ENCODE data around the gene KDM3A. TPM values are rescaled to one million over a fixed set of nuclear protein-coding genes. Genes with fewer than 3 reads are reported as not detected.

Gene KDM3A
- polyA plus RNA-seq, 1 experiment = 33.0 TPM

DNA sequence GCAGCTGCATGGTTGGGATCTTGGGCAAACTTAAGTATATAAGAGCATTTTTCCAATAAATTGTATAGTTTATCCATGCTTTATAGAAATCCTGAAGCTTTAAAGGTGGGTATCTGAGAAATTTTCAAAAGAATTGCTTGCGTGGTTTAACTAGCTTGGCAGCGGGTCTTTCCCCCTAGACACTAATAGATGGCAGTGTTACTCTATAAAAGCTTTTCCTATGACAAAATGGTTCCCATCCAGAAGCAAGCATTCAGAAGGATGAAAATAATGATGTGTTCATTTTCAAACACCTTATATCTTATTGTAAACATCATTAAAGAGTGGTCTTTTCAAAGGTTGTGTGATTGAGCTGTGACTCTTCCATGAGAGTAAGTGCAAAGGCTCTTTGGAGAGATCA is 45.9 kb downstream of the KDM3A start:
- POLR2A ChIA-PET = no interaction called here
- Histone ChIP-seq H3K4me3 (ENCODE audit: low read depth, low read length) (no peak overlapping the region), H3K27me3 (ENCODE audit: control insufficient read depth, insufficient read depth, low read length) (no peaks in the 10 kb centered on the region), H3K9me3 (ENCODE audit: control insufficient read depth, insufficient read depth, low read length) (no peaks in the 10 kb centered on the region), H3K27ac (ENCODE audit: low read depth, low read length) (no peak overlapping the region)
- CTCF ChIA-PET = interaction anchor here (0.5 to 1.2 kb wide), 2 partner anchors 12 to 134 kb away, joined by 3 read pairs; no protein-coding TSS in a partner anchor
- no peak for DNase-seq (ENCODE audit: low read depth, low spot score)
- no peak for TF ChIP-seq CTCF (IDR thresholded peaks at IDR 0.05; ENCODE audit: low read depth, low read length)

GRCh38 chr2:86488561-86489250 is 47.5 kb downstream of the KDM3A start:
- Histone ChIP-seq H3K4me3 (ENCODE audit: low read depth, low read length) (no peak overlapping the region), H3K27ac (ENCODE audit: low read depth, low read length) (no peak overlapping the region), H3K9me3 (ENCODE audit: control insufficient read depth, insufficient read depth, low read length) (no peaks in the 10 kb centered on the region), H3K27me3 (ENCODE audit: control insufficient read depth, insufficient read depth, low read length) (no peaks in the 10 kb centered on the region)
- CTCF ChIA-PET = no interaction called here
- POLR2A ChIA-PET = no interaction called here
- no peak for TF ChIP-seq CTCF (IDR thresholded peaks at IDR 0.05; ENCODE audit: low read depth, low read length)
- no peak for DNase-seq (ENCODE audit: low read depth, low spot score)

GRCh38 chr2:86489542-86489941 is 48.4 kb downstream of the KDM3A start:
- Histone ChIP-seq H3K4me3 (ENCODE audit: low read depth, low read length) (no peak overlapping the region), H3K27me3 (ENCODE audit: control insufficient read depth, insufficient read depth, low read length) (no peaks in the 10 kb centered on the region), H3K27ac (ENCODE audit: low read depth, low read length) (no peak overlapping the region), H3K9me3 (ENCODE audit: control insufficient read depth, insufficient read depth, low read length) (no peaks in the 10 kb centered on the region)
- TF ChIP-seq CTCF (IDR thresholded peaks at IDR 0.05; ENCODE audit: low read depth, low read length) = no peak
- ChIA-PET CTCF (no interaction called here), POLR2A (no interaction called here)
- no peak for DNase-seq (ENCODE audit: low read depth, low spot score)

GRCh38 chr2:86490245-86490644 is 49.1 kb downstream of the KDM3A start:
- Histone ChIP-seq H3K27ac (ENCODE audit: low read depth, low read length) (no peak overlapping the region), H3K27me3 (ENCODE audit: control insufficient read depth, insufficient read depth, low read length) (no peaks in the 10 kb centered on the region), H3K4me3 (ENCODE audit: low read depth, low read length) (no peak overlapping the region), H3K9me3 (ENCODE audit: control insufficient read depth, insufficient read depth, low read length) (no peaks in the 10 kb centered on the region)
- POLR2A ChIA-PET = no interaction called here
- CTCF ChIA-PET = no interaction called here
- DNase-seq (ENCODE audit: low read depth, low spot score) = no peak
- TF ChIP-seq CTCF (IDR thresholded peaks at IDR 0.05; ENCODE audit: low read depth, low read length) = no peak

GRCh38 chr2:86491088-86491487 is 49.9 kb downstream of the KDM3A start:
- Histone ChIP-seq H3K9me3 (ENCODE audit: control insufficient read depth, insufficient read depth, low read length) (no peaks in the 10 kb centered on the region), H3K4me3 (ENCODE audit: low read depth, low read length) (no peak overlapping the region), H3K27me3 (ENCODE audit: control insufficient read depth, insufficient read depth, low read length) (no peaks in the 10 kb centered on the region), H3K27ac (ENCODE audit: low read depth, low read length) (no peak overlapping the region)
- ChIA-PET CTCF (interaction anchor here (1.2 kb wide), 1 partner anchor 271 kb away, joined by 3 read pairs; no protein-coding TSS in a partner anchor), POLR2A (no interaction called here)
- DNase-seq (ENCODE audit: low read depth, low spot score) = no peak
- TF ChIP-seq CTCF (IDR thresholded peaks at IDR 0.05; ENCODE audit: low read depth, low read length) = no peak

All from AG04450 (cell line).